ENCODE data around the gene KLC1.
"Not testable (repeated sequence)": the region's sequence is repeated elsewhere in the genome, so short reads cannot be mapped to it uniquely, and the experiment has no call there.

Gene KLC1

DNA sequence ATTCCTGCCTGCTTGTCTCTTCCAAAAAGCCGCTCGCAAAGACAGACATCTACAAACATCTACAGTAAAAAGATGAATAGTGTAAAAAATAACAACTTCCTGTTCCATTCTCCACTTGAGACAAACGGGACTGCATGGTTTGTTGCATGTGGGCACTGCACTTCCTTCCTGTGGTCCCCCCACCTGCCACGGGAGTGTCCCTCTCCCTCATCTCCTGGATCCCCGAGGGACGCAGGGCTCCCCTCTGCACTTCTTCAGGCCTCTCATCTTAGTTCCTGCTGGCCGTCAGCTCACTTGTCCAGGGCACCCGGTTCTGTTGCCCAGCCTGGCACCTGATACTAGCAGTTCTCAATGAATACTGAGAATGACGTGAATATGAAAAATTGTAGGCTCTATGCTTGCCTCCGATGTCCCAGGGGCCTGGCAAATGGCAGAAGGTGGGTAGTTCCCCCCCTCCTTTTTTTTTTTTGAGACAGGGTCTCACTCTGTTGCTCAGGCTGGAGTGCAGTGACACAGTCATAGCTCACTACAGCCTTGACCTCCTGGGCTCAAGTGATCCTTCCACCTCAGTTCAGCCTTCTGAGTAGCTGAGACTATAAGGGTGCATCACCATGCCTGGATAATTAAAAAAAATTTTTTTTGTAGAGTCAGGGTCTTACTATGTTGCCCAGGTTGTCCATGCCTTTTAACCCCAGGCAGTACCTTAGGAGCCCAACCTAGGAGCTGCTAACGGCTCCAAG, 3.5 kb upstream of the KLC1 start:
- DNase-seq: no peak

DNA sequence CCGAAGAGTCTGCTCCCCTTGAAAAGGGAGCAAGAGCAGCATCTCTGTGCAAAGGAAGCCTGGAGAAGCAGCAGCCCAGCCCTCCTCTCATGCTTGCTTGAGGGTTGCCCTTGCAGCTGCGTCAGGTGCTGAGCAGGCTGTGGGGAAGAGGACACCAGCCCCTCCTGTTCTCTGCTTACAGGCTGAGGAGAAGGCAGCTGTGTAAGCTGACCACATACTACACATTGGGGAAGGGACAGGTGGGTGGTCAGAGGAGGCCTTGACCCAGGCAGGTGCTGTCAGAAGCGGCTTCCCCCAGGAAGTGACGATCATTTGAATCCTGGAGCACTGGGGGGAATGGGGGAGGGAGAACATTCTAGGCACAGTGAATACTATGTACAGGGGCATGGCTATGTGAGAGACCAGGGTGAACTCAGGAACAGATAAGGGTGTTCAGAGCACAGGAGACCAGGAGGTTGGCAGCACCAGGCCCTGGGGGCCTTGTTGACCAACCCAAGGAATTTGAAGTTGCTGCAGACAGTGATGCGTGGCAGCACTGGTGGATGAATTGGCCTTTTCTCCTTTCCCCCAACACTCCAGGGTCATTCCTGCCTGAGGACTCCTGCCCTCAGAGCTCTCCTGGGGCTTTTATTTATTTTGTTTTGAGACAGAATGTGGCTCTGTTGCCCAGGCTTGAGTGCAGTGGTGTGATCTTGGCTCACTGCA, 2.7 kb upstream of the KLC1 start:
- no peak for DNase-seq

DNA sequence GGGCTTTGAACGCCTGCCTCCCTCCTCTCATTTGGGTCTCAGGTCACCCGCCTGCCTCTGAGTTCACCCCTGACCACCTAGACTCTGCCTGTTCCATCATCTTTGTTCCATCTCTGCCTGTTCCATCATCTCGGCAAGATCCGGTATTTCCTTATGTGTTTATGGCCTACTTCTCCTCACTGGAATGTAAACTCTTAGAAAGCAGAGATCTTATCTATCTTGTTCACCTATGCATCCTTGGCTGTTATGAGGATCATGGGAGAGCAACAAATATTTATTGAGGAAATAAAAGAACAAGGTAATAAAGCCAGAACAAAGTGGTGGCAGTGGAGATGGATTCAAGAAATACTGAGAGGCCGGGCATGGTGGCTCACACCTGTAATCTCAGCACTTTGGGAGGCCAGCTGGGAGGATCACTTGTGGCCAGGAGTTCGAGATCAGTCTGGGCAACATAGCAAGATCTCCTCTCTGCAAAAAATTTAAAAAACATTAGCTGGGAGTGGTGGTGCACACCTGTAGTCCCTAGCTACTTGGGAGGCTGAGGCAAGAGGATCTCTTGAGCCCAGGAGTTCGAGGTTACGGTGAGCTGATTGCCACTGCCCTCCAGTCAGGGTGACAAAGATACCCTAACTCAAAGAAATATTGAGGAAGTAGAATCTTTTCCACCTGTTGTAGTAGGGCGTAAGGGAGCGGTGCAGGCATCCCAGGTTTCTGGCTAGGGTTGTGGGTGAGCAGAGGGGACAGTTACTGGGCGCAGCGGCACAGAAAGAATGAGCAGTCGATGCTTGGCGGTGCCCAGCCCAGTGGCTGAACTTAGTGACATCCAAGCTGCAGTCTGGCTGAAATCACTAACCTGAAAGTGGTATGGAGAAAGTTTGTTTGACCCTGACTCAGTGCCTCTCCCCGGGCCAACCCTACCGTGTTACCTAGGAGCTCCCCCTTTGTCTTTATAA, 1.7 kb upstream of the KLC1 start:
- no peak for DNase-seq

DNA sequence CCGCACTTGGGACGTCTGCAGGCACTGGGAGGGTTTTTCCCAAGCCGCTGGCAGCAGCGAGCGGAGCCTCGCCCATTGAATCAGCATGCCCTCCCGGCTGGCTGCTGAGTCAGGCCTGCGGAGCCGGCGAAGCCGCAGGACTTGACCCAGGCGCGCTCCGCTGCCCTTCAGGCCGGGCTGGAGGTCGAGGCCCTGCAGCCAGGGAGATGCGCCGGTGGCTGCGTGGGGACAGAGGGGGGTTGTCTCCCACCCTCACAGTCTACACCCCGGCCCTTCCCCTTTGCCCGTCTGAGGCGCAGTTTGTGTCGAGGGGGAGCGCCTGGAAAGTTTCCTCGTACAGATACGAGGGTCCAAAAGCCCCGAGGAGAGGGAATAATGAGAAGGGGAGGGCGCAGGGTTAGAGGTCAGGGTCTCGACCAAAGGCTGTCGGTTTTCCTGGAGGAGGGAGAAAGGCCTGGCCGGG, 759 bp upstream of the KLC1 start:
- DNase-seq: no peak

DNA sequence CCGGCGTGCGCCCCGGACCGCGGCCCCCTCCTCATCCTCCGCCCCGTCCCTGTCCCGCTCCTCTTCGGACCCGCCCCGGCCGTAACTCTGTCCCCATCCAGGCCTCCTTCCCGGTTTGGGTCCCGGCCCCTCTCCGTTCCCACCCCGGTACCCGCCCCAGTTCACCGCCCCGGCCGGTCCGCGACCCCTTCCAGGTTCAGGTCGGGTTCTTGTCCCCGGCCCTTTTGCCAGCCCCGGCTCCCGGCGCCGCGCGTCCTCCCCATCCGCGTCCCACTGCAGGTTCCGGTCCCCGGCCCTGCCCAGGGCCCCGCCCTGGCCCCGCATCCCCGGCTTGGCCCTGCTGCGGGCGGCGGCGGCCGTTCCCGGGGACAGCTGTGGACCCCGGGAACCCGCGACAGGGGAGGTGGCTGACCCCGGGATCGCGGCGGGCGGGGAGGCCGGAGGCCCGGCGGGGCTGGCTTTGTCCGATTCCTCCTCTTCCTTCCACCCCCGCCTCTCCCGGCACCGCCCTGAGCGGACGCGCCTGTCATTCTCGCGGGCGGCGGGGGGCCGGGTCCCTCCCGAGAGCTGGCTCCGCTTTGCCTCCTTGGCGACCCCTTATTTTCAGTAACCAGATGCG, 601 bp downstream of the KLC1 start:
- DNase-seq: peak; percentile 50

DNA sequence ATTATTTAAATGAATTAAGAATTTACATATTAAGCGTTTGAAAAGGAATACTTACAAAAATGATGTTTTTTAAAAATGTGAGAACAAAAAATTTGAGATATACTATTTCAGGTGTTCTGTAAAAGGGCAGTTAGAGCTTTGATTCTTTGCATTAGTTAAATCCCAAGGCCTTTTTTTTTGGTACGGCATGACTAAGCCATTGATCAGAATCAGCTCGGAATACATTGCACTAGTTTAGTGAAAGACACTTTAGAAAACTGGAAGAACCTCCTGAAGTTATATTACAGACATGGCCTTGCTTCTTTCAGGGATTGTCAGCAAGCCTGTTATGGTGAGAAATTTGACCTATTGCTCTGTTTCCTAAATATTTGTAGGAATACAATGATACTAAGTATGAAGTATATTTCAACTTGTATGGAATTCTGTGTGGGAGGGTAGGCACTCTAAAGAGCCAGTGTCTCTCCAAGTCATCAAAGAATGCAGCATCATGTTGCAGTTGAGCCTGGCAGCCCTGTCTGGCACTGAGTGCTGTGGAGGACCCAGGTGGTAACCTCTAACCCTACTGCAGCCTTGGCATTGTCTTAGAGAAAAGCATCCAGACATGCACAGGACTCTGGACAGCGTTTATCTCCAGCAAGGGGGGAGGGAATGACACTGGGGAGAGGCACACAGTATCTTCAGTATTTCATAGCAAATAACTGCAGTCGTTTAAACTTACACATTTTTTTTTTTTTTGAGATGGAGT, 1.5 kb downstream of the KLC1 start:
- DNase-seq: no peak

DNA sequence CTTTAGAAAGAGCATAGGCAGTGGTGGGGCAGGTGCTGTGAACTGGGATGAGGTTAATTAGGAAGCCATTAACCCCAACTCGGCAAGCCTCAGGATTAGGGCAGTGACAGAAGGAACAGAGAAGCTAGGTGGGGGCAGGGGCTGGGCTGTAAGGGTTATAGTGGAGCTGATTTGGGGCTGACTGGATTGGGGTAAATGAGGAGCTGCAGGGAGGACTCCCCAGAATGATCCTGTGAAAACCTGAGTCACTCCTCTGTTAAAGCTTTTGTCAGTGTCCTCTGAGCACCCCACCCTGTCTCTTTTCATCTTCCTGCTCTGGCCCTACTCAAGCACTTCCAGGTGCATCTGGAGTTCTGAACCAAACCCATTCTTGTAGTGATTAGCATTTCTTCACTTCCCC, 4.4 kb downstream of the KLC1 start:
- DNase-seq: no peak

DNA sequence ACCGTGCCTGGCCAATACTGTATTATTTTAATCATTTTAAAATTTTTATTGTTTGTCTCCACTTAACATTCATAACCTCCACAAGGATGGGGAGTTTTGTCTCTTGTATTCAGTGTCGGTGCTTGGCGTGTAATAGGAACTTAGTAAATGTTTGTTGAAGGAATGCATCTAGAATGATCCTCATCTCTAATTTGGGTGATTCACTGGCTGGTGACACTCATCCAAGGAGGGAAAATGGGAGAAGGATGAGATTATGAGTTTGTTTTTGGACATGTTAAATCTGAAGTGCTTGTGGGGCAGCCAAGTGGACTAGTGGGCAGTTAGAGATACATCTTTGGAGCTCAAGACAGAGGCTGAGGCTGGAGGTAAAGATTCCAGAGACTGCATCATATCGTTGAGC, 5.1 kb downstream of the KLC1 start:
- DNase-seq: no peak

DNA sequence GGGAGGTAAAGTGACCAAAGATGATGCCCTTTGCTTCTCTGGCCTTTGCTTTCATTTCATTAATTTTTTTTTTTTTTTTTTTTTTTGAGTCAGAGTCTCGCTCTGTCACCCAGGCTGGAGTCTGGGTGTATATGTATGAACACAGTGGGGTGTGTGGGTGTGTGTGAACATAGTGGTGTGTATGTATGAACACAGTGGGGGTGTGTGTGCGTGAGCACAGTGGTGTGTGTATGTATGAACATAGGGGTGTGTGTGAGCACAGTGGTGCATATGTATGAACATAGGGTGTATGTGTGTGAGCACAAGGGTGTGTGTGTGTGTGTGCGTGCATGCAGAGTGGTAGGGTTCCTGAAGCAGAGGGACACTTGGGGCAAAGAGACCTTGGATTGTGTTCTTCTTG, 9.6 kb downstream of the KLC1 start:
- DNase-seq: no peak

DNA sequence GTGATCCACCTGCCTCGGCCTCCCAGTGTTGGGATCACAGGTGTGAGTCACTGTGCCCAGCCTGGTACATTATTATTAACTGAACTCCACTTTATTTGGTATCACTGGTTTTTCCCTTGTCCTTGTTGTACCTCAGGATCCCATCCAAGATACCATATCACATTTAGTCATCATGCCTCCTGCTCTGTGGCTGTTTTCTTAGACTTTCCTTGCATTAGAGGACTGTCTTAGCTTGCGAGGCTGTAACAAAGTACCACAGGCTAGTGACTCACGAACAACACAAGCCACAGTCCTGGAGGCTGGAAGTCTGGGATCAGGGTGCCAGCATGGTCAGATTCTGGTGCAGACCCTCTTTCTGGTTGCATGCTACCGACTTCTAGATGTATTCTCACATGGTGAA, 12.2 kb downstream of the KLC1 start:
- no peak for DNase-seq

DNA sequence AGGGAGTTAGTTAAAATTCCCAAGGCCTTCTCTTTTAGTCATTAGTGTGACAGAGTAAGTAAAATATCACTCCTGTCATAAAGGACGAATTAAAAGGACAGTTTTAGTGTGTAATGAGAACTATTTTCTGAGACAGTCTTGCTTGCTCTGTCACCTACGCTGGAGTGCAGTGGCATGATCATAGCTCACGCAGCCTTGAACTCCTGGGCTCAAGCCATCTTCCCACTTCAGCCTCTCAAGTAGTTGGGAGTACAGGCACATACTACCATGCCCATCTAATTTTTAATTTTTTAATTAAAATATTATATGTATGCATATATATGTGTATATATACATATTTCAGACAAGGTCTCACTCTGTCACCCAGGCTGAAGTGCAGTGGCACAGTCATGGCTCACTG, 17.2 kb downstream of the KLC1 start:
- DNase-seq: no peak

DNA sequence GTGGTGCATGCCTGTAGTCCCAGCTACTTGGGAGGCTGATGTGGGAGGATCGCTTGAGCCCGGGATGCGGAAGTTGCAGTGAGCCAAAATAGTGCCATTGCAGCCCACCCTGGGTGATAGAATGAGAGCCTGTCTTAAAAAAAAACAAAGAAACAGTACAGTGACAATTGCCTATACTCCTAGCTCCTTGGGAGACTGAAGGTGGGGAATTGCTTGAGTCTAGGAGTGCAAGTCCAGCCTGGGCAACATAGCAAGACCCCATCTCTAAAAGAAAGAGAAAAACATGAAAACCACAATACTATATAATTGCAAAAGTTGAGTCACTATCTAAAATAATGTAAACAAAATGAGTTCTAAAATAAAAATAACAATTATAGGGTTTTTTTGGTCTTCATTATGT, 20.0 kb downstream of the KLC1 start:
- DNase-seq: no peak

DNA sequence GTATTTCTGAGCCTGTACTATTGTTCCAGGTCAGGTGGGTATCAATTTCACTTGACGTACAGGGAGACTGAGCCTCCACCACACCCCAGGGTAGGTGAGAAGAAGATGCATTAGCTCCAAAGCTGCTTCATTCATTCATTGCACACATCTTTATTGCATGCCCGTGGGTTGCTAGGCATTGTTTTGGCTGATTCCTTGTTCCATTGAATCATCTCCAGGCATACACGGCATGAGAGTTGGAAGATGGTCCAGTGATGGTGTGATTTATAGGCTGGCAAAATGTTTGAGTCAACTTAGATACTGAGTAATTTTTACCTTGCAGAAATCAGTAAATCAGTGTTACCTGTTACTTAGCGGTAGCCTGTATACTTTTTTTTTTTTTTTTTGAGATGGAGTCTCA, 21.2 kb downstream of the KLC1 start:
- DNase-seq: no peak

DNA sequence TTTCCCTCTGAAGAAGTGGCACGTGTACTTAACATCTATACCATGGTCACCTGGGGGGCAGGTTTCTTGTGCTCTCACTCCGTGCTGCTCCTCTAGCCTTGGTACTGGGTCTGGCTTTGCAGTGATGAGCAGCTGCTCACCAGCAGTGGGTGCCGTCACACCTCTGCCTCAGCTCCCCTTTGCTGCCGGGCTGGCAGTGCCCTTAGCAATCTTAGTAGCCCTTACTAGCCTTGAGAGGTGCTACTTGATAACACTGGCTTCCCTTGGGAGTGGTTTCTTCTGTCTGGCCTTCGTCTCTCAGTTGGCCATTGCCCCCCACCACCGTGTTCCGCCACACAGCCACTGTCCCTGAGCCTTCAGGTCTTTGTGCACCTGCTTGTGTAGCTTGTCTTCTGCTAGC, 22.6 kb downstream of the KLC1 start:
- no peak for DNase-seq

DNA sequence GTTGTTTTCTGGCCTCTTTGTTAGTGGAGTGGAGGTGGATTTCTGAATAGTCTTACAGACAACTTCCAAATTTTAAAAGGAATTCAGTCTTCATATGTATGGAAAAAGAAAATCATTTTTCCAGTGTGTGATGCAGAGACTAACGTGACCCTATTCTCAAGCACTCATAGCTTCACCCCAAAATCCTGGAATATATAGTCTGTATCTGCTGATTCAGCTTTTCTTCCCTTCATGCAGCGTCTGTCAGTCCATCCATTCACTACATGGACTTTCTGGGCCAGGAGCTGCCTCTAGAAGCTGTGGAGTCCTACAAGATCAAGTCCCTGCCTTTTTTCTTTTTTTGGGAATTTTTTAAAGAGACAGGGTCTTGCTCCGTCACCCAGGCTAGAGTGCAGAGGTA, 23.8 kb downstream of the KLC1 start:
- no peak for DNase-seq

DNA sequence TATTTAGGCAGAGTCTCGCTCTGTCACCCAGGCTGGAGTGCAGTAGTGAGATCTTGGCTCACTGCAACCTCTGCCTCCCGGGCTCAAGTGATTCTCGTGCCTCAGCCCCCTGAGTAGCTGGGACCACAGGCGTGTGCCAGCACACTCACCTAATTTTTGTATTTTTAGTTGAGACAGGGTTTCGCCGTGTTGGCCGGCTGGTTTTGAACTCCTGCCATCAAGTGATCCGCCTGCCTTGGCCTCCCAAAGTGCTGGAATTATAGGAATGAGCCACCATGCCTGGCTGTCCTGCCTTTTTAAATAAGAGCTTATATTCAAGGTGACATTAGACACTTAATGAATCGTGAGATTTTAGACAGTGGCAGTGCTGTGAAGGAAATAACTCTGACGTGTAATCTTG, 24.3 kb downstream of the KLC1 start:
- not testable (repeated sequence) for DNase-seq

DNA sequence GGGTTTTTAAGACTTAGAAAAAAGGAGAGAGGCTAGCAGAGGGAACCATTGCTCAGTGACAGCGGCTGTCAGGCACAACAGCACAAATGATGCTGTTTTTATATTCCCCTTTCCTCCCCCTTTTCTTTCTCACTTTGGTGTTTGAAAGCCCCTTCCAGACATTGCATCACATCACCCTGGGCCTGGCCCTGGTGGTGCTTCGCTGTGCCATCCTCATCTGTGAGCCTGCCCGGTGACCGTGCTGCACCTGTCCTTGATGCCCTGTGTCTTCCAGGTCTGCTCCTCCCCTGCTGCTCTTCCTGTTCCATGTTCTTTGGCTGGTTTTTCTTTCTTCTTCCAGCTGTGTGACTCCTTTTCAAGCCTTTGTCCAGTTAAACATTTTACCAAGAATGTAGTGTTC, 24.8 kb downstream of the KLC1 start:
- no peak for DNase-seq

DNA sequence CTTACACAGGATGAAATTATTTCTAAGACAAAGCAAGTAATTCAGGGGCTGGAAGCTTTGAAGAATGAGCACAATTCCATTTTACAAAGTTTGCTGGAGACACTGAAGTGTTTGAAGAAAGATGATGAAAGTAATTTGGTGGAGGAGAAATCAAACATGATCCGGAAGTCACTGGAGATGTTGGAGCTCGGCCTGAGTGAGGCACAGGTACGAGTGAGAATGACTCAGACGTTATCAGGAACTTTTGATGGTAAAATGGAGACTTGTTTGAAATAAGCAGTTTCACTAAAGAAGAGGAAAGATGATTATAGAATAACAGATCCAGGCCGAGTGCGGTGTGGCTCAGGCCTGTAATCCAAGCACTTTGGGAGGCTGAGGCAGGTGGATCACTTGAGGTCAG, 25.6 kb downstream of the KLC1 start:
- no peak for DNase-seq

DNA sequence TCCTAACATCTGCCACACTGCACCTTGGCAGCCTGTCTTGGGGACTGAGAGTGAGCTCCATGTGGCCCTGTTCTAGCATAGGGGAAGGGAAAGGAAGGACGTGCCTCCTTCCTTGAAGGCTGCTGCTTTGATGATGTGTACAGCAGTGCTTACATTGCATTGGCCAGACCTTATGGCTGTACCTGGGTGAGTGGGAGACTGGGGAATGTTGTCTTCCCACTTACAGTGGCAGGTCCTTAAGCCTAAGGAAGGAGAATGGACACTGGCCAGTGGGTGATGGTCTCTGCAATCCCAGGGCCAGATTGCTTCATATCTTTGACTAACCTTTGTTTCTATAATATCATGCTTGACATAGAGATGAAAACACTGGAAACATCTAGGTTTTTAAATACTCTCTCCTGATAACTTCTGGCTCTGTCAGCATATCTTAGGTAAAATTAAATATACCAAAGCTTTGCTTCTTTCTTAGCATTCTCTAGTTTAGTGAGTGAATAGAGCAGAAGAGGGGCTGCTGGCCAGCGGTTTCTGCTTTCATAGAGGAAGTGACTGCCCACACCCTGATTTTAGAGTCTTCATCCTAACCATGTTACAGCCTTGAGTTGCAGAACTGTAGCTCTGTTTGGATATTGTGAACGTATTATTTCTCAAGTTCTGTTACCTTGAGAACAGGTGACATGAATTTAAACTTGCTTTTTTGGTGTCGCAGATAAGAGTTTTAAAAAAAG, 27.2 kb downstream of the KLC1 start:
- DNase-seq: no peak

DNA sequence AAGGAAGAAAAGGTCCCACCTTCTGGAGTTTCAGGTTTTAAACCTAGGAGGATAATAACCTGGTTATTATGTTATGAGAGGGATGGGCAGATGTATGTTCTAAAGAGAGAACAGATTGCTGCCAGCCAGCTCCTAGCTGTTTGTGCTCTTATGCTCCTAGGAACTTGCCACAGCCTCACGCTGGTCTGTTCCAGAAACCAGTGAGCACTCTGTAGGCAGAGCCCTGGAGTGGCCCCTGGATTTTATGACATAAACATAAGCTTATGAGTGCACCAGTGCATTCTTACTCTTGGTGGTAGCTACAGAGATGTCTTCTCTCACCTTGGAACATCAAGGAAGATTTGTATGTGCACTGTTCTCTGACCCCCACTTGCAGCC, 27.7 kb downstream of the KLC1 start:
- no peak for DNase-seq

DNA sequence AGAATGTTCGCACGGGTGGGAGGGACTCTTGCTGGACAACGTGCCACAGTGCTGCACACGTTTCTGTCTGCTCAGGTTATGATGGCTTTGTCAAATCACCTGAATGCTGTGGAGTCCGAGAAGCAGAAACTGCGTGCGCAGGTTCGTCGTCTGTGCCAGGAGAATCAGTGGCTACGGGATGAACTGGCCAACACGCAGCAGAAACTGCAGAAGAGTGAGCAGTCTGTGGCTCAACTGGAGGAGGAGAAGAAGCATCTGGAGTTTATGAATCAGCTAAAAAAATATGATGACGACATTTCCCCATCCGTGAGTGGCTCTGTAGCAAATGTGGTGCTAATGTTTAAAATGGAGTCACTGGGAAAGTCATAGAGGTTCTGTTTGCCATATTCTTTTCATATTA, 28.5 kb downstream of the KLC1 start:
- no peak for DNase-seq

DNA sequence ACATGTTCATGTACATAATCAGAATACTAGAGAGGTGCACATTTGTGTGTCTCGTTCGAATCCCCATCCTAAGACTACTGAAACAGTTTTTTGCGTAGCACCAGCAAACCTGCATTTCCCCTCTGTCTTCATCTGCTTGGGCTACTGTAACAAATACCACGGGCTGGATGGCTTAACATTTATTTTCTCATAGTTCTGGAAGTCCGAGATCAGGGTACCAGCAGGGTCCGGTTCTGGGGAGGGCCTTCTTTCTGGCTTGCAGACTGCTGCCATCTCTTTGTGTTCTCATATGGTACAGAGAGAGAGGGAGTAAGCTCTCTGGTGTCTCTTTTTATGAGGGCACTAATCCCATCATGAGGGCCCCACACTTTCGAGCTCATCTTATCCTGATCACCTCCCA, 30.6 kb downstream of the KLC1 start:
- no peak for DNase-seq

All from stimulated activated CD4-positive, alpha-beta T cell treated with anti-CD3 and anti-CD28 coated beads, Interleukin-1b, Interleukin-23, amount 100 ng/mL, for 48 hours (primary cell).